Measurements from ENCODE around the gene GPR45.

DNA sequence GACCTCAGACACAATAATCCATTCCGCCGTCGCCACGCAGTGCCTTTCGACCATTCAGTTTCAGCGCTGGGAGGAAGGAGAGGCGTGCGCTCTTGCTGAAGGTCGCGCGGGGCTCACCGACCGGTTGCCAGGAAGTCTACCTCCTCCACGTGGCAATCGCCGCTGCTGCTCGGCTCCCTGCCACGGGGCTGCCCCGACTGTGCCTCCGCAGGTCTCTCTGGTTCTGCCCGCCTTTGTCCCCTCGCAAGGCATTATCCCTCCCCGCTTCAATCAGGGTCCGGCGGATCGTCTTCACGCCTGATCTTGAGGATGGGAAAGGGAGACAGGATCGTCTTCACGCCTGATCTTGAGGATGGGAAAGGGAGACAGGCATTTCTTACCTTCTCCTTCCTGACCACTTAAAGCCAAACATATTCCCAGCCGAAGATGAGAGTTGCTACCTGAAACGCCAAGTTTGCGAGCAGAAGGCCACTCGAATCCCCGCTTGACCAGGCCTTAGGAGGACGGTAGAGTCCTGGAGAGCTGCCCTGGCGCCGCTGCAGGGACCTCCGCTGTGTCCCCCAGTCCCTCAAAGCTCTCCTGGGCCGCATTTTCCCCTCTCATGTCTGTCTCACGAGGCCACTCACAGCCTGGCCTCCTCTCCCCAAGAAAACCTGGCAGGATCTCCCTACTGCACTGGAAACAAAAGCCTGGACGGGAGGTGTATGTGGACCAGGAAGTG, 4.3 kb upstream of the GPR45 start:
- TF ChIP-seq, protein P1, sequence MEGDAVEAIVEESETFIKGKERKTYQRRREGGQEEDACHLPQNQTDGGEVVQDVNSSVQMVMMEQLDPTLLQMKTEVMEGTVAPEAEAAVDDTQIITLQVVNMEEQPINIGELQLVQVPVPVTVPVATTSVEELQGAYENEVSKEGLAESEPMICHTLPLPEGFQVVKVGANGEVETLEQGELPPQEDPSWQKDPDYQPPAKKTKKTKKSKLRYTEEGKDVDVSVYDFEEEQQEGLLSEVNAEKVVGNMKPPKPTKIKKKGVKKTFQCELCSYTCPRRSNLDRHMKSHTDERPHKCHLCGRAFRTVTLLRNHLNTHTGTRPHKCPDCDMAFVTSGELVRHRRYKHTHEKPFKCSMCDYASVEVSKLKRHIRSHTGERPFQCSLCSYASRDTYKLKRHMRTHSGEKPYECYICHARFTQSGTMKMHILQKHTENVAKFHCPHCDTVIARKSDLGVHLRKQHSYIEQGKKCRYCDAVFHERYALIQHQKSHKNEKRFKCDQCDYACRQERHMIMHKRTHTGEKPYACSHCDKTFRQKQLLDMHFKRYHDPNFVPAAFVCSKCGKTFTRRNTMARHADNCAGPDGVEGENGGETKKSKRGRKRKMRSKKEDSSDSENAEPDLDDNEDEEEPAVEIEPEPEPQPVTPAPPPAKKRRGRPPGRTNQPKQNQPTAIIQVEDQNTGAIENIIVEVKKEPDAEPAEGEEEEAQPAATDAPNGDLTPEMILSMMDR (IDR thresholded peaks at IDR 0.05; ENCODE audit: extremely low read depth in 1 of 2, insufficient read depth in 1 of 2, low read depth in 1 of 2, low read length in 2 of 2), result no peak
- TF ChIP-seq POLR2A (IDR thresholded peaks at IDR 0.05; ENCODE audit: low read depth, low read length), result no peak
- TF ChIP-seq POLR2AphosphoS5 (IDR thresholded peaks at IDR 0.05; ENCODE audit: insufficient read depth, low read depth, low read length), result no peak
- TF ChIP-seq JUN (IDR thresholded peaks at IDR 0.05; ENCODE audit: borderline replicate concordance, insufficient read depth, insufficient read length, low read depth), result no peak
- TF ChIP-seq, protein P2, sequence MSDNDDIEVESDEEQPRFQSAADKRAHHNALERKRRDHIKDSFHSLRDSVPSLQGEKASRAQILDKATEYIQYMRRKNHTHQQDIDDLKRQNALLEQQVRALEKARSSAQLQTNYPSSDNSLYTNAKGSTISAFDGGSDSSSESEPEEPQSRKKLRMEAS (IDR thresholded peaks at IDR 0.05; ENCODE audit: insufficient read depth, insufficient read length), result no peak
- no peak for TF ChIP-seq EZH2 (IDR thresholded peaks at IDR 0.05; ENCODE audit: borderline replicate concordance, low read depth, low read length, severe bottlenecking)
- TF ChIP-seq MYC (IDR thresholded peaks at IDR 0.05; ENCODE audit: low read depth, low read length), result no peak
- TF ChIP-seq GATA2 (IDR thresholded peaks at IDR 0.05; ENCODE audit: insufficient read depth, insufficient read length, low read depth, low read length), result no peak
- TF ChIP-seq FOS (IDR thresholded peaks at IDR 0.05; ENCODE audit: borderline replicate concordance, insufficient read depth, low read length), result no peak

All from endothelial cell of umbilical vein (primary cell).